ENCODE results near the gene IL1B. TPM values are rescaled to one million over a fixed set of nuclear protein-coding genes. Genes with fewer than 3 reads are reported as not detected.
"Not testable (repeated sequence)": the region's sequence is repeated elsewhere in the genome, so short reads cannot be mapped to it uniquely, and the experiment has no call there.

The IL1B gene
- total RNA-seq, 2 donors from 2014 or later, result 4.2 to 7.3 TPM

DNA sequence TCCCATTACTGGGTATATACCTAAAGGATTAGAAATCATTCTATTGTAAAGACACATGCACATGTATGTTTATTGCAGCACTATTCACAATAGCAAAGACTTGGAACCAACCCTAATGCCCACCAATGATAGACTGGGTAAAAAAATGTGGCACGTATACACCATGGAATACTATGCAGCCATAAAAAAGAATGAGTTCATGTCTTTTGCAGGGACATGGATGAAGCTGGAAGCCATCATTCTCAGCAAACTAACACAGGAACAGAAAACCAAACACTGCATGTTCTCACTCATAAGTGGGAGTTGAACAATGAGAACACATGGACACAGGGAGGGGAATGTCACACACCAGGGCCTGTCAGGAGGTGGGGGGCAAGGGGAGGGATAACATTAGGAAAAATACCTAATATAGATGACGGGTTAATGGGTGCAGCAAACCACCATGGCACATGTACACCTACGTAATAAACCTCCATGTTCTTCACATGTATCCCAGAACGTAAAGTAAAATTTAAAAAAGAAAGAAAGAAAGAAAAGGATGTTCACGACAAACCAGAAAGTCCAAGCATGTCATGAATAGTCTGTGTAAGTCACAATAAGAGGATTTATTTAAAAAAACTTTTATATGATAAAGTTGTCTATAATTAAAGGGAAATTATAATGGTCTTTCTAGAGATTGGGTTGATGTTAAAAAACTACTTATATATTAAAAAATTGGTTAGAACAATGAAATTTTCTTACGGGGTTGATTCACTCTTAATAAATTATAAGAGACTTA lies 23.0 kb upstream of the IL1B start:
- intact Hi-C loops (cut with DNase I, micrococcal nuclease); ATAC-seq; DNase-seq: not testable (repeated sequence)

DNA sequence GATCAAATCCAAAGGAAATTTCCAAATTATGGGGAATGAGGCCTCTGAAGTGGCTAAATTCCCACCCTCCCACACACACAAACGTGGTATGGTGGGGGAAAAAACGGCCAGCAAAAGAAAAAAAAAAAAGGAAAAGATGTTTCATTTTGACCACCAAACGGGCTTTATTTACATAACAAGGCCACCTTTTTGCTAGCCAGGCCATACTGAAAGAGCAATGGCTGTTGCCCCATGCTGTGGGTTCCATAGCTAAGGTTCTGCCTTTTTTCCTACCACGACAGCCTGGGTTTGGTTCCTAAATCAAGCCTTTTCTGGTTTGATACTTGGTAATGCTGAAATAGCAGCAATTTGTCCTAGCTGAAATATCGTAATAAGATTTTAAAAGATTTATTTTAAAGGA lies 14.0 kb upstream of the IL1B start:
- intact Hi-C loops (cut with DNase I, micrococcal nuclease), result no loop called here
- ATAC-seq (no peak), DNase-seq (no peak)

DNA sequence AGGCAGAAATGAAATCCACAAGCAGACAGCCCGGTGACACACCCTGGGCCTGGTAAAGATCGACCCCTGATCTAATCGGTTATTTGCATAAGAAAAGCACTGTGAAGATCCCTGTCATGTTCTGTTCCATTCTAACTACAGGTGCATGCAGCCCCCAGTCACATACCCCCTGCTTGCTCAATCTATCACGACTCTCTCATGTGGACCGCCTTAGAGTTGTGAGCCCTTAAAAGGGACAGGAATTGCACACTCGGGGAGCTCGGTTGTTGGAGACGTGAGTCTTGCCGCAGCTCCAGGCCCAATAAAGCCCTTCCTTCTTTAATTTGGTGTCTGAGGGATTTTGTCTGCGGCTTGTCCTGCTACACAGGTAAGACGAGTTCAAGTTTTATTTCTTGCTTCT lies 13.4 kb upstream of the IL1B start:
- intact Hi-C loops (cut with DNase I, micrococcal nuclease), result no loop called here

DNA sequence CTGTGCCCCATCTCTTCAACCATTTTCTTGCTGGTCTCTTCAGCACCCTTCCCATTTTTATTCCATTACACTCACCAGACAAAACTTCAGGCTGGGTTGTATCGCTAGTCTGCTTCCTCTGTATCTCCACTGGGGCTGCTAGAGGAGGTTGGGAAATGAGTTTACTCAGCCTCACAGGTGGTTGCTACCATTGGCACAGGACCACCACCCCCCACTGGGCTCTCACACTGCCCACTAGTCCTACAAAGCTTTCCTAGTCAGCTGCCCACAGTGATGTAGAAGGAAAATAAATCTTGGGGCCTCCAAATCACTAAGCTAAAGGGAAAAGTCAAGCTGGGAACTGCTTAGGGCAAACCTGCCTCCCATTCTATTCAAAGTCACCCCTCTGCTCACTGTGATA lies 12.3 kb upstream of the IL1B start:
- ATAC-seq, result no peak
- intact Hi-C loops (cut with DNase I, micrococcal nuclease), result no loop called here
- no peak for DNase-seq

More for the DNA sequence above, 13.4 kb upstream of the IL1B start:
- no peak for DNase-seq
- no peak for ATAC-seq

DNA sequence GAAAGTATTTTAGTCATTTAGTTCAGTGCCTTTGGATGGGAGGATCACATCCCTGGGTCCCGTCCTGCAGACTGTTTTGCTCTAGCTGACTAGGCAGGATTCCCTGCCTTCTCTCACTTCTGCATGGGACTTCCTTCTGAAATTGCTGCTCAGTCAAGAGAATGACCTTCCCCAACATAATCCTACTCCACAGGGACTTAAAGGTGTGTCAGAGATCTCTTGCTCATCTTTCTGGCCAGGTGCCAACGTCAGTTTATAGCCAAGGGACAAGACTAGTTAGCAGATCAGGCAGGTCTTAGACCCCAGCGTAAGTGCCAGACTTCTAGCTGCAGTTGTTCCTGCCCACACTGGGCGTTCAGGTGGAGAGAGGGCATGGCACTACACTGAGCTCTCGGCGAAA lies 9.5 kb upstream of the IL1B start:
- no peak for DNase-seq
- no peak for ATAC-seq
- intact Hi-C loops (cut with DNase I, micrococcal nuclease), result no loop called here

DNA sequence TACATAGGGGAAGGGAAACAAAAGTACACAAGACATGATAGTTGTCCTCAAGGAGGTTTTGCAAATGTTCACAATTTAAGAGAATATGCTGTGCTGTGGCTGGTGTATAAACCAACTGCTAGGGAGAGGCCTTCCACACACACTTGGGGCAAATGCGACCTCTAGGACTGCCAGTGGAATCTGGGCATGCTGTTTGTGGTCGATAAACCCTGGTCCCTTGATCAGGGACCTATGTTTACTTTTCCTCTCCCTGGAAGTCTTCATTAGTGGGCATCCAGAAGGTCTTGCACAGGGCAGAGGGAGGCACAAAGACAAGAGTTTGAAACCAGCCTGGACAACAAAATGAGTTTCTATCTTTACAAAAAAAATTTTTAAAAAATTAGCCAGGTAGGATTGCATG lies 7.3 kb upstream of the IL1B start:
- ATAC-seq (no peak), DNase-seq (no peak)
- intact Hi-C loops (cut with DNase I, micrococcal nuclease), result no loop called here

DNA sequence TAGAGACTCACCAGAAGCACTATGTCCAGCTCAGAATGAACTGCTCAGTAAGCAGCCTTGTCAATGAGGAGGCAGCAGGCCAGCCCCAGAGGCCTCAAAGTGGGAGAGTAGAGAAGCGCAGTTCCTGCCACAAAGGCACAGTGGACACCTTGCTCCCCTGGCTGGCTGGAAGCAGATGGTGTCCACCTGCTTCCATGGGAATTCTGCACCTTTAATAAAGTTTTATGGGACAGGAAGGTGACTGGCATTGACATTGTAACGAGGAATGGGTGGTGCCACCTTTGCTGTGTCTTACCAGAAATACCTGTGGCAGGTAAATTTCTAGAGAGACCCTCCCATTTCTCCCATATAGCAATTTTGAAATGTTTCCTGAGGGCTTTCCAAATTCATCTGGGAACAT lies 6.7 kb upstream of the IL1B start:
- DNase-seq (no peak), ATAC-seq (peak; percentile 73)
- intact Hi-C loops (cut with DNase I, micrococcal nuclease), result no loop called here

DNA sequence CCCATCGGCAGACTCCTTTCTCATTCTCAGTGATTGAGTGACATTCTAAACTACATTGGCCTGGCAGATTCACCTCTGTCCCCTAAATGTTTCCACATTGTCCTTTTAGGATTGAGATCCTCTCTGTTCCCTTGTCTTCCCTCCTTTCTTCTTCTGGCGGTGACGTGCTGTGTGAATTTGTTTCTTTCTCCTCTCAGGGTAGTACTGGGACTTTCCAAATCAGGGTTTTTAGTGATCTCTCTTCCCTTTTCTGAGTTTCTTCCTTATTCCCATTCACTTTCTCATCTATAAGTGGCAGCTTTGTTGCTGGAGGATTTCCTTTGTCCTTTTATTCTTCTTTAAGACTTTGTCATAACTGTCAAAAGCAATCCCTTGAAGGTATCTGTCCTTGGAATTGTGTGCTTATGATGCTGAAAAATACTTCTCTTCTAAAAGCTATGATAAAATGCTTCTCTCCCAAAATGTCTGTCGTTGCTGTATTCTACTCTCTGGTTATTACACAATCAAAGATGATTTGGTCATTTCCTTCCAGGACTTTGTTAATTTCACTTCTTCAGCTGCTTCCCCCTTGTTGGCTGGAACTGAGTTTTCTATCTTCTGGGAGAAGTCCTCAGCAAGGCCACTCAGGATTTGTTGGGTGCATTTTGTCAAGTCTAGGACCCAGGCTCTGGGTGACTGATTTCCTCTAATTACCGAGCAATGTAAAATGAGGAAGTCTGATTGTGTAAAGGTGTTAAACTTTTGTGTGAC lies 4.9 kb upstream of the IL1B start:
- intact Hi-C loops (cut with DNase I, micrococcal nuclease), result no loop called here
- ATAC-seq, result no peak

DNA sequence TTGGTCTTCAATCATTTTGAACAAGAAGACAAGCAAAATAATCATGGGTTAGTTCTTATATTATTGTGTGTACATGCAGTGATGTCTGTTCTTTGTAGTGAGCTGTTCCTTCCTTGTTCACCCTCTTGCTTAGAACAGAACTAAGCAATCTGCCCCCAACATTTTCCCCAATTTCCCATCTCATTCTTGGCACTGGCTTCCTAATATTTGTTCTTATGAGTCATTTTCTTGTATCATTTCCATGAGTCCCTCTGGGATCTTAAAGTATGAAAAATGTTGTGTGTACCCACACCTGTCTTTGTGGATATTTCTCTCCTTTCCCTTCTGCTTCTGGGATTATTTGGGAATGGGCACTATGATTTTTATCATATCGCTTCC lies 3.5 kb upstream of the IL1B start:
- intact Hi-C loops (cut with DNase I, micrococcal nuclease), result no loop called here
- ATAC-seq (no peak), DNase-seq (no peak)

More for the DNA sequence above, 4.9 kb upstream of the IL1B start:
- DNase-seq, result no peak

DNA sequence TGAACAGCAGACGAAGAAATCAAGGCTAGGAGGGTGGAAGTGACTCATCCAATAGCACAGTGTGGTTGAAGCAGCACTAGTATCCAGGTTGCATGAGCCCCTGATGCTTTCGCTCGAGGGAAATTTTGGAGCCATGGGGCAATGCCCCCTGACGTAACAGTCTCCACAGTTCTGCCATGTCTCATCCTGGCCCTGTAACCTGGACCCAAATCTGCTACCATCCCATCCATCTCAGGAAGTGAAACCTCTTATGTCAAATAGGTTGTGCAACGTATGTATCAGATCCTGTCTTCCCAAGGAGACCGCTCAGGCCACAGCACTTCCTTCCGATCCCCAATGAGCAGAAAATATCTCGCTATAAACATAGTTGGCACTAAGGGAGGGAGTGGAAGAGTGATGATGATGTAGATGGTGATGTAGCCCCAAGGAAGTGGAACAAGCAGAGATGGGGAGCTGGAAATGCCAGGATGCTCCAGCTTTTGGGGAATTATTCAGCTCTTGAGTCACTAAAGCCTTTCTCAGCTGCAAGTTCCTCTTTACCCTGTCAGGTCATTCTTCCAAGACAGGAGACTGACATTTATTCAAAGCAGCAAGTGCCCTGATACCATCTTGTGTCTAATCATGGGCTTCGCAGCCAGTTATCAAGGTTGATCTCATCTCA lies 3.0 kb upstream of the IL1B start:
- intact Hi-C loops (cut with DNase I, micrococcal nuclease), result no loop called here
- ATAC-seq (no peak), DNase-seq (no peak)

DNA sequence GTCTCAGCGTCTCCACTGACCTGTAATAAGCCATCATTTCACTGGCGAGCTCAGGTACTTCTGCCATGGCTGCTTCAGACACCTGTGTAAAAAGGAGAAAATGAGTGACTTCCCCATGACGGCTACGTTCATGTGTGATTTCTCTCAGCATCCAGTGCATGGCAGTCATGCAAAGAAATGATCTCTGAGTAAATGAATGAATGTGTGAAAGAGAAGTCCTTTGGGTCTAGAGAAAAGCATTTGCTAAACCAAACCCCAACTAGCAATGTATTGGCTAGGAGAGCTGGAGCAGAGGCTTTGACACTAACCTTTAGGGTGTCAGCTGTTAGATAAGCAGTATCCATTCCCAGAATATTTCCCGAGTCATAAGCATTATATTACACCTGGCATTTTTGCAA lies 417 bp downstream of the IL1B start:
- intact Hi-C loops (cut with DNase I, micrococcal nuclease), result no loop called here
- no peak for DNase-seq
- peak; percentile 9 for ATAC-seq

DNA sequence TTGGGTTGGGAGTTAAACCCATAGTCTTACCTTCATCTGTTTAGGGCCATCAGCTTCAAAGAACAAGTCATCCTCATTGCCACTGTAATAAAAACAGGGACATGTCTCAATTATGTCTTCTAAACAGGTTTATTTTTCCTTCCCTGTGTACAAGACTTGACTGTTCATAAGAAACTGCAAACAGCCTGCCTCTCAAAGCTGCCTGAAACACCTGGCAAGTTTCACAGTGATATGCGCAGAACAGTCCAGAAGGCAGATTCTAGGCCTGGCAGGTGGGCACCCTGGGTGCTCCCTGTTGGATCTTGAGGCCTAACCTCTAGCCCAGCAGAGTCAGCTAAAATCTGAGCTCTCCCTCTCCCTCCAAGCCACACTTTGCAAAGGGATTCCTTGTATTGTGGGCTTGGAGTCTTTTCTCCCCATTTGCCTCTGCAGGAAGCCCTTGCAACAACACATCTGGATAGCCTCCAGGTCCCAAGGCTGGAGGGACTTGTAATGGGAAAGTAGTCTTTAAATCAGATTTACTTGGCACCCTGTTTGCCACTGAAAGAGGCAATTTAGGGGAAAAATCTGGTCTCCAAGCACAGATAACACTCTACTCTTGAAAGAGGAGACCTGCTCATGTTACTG lies 930 bp downstream of the IL1B start:
- ATAC-seq (peak; percentile 4), DNase-seq (no peak)
- intact Hi-C loops (cut with DNase I, micrococcal nuclease), result no loop called here

DNA sequence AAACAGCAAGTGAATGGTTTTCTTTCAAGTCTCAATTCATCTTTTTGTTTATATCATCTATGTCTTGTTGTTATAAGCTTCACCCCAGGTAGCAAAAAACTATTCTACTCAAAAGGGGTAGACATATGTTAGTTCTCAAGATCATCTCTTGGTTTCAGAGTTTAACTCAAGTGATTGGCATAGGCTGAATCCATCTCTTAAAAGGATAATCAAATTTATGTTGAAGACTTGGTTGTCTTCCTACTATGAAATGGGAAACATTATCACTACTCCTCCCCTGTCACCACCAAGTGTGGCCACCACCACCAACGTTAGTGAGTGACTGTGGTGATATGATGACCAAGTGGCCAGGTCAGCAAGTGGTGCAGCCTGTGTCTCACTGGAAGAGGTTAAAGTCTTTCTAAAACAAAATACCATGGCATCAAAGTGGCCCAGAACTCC lies 1.5 kb downstream of the IL1B start:
- ATAC-seq (no peak), DNase-seq (no peak)
- intact Hi-C loops (cut with DNase I, micrococcal nuclease), result no loop called here

DNA sequence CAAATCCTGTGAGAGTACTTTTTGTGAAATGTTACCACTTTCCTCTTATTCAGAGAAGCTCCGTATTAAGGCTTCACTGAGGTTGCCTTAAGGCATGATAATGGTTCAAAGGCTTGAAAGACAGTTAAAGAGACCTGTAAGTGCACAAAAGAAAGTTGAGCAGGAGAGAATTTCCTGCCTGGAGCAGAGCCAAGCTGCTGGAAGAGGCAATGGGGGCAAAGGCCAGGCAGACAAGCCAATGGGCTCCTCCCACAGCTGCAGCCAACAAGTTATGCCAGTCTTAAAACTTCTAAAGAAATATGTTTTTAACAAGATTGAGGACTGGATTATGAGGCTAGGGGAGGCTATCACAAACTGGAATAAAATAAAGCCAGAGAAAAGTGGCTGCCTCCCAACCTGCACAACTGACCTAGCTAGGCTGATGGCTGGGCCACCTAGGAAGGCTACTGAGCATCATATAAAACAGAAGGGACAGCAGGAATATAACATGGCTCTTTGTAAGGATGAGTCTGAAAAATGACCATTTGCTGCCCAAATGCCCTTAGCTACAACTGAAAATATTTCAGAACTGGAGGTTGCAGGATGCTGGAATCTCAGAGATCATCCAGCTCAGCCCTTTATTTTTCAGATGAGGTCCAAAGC lies 2.1 kb downstream of the IL1B start:
- DNase-seq (peak; percentile 89 to 92), ATAC-seq (peak; percentile 98)
- intact Hi-C loops (cut with DNase I, micrococcal nuclease), result no loop called here

DNA sequence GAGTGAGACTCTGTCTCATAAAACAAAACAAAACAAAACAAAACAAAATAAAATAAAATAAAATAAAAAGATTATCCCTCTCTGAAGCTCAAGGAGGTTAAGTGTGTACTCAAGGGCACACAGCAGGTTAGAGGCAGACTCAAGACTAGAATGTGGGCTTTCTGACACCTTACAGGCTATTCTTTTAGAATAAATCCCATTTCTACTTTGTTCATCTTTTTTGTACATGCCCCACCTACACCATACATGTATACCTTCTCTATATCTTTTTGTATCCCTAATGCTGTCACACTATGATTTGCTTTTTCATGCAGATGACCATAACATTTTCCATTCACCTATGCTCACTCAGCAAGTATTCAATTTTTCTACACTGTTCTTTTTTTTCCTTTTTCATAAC lies 2.6 kb downstream of the IL1B start:
- no peak for DNase-seq
- ATAC-seq, result peak; percentile 11
- intact Hi-C loops (cut with DNase I, micrococcal nuclease), result no loop called here

DNA sequence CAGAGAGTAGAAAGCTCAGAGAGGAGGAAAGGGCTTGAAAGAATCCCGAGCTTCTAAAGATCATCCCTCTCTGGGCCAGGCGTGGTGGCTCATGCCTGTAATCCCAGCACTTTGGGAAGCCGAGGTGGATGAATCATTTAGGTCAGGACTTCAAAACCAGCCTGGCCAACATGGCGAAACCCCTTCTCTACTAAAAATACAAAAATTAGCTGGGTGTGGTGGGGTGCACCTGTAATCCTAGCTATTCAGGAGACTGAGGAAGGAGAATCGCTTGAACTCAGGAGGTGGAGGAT lies 3.0 kb downstream of the IL1B start:
- DNase-seq; intact Hi-C loops (cut with DNase I, micrococcal nuclease); ATAC-seq: not testable (repeated sequence)

DNA sequence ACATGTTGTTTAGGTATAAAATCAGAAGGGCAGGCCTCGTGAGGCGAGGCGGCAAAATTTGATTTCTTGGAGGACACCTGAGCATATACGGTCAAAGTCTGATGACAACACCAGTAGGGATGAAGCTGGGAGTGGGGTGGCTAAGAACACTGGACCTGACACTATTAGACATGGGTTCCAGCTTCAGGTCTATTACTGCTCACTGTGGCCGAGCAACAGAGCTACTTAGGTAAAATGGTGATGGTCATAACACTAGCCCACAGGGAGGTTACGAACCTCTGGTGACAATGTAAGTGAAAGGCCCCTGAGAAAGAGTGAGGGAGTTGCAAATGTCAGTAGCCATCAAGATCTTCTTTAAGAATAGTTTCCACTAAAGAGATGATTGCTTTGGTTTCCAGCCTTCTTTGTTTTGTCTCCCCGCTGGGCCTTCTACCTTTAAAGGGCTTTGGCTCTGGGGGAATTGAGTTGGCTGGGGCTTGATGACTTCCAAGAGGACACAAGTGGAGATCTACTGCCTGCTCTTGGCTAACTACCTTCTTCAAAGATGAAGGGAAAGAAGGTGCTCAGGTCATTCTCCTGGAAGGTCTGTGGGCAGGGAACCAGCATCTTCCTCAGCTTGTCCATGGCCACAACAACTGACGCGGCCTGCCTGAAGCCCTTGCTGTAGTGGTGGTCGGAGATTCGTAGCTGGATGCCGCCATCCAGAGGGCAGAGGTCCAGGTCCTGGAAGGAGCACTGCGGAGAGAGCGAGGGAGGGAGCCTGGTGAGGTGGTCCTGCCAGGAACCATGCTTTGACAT lies 3.5 kb downstream of the IL1B start:
- ATAC-seq, result no peak
- intact Hi-C loops (cut with DNase I, micrococcal nuclease), result no loop called here
- DNase-seq, result no peak
